GM18507 (cell line): ENCODE measurements around the gene IGFL1.
A peak's percentile ranks its signal among the peaks of the same experiment; 100 is the strongest.
"Not testable (repeated sequence)": the region's sequence is repeated elsewhere in the genome, so short reads cannot be mapped to it uniquely, and the experiment has no call there.

Source experiments
- DNase-seq: peaks from one replicate; pipeline ENCODE4 v3.0.0; 2011; ENCODE audit warnings: low read depth; ENCODE audit not compliant: insufficient read length; ENCODE audit errors: extremely low spot score
- FAIRE-seq: peaks from 2 replicates; lab custom pipeline; 2011; peaks lifted over from hg19 to GRCh38; lab: Jason Lieb, UNC

IGFL1 gene

DNA sequence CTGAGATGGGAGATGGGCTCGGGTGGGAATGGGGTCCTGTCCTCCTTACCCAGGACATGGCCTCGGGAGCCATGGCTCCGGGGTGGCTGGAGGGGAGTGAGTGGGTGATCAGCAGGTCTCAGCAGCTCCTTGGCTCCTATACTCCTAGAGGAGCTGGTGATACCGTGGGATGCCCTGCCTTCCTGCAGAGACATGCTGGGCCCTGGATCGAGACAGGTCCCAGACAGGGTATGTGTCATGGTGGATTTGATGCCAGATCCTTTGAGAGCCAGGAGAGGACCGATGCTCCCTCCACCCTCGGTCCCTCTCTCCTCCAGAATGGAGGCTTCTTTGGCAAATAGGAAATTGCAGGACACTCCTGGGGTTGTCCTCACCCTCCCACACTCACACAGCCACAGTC lies 32.0 kb downstream of the IGFL1 start:
- not testable (repeated sequence) for DNase-seq

DNA sequence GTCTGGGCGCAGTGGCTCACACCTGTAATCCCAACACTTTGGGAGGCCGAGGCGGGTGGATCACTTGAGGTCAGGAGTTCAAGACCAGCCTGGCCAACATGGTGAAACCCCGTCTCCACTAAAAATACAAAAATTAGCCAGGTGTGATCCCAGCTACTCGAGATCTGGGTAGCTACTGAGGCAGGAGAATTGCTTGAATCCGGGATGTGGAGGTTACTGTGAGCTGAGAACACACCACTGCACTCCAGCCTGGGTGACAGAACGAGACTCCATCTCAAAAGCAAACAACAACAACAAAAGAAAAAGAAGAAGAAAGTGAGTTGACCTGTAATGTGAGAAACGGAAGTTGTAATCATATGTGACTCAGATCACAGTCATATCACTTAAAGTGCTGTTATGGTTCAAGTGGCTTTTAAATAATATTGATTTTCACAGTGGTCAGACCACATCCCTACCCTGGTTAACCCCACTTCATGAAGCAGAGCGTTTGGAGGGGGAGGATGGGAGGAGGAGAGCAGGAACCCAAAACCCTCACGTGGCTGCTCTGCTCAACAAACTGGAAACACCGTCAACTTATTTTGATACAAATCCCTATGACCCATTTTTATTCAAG lies 33.2 kb downstream of the IGFL1 start:
- peak; percentile 87 for FAIRE-seq
- DNase-seq, result peak; percentile 37

More for the DNA sequence above, 32.0 kb downstream of the IGFL1 start:
- not testable (repeated sequence) for FAIRE-seq

DNA sequence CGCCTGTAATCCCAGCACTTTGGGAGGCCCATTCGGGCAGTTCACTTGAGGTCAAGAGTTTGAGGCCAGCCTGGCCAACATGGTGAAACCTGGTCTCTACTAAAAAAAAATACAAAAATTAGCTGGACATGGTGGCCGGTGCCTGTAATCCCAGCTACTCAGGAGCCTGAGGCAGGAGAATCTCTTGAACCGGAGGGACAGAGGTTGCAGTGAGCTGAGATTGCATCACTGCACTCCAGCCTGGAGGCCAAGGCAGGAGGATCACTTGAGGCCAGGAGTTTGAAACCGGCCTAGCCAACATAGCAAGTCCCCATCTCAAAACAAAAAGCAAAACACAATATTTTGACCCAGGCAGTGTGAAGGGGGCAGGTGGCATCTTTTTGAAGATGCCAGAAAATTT lies 35.3 kb downstream of the IGFL1 start:
- not testable (repeated sequence) for FAIRE-seq, DNase-seq

DNA sequence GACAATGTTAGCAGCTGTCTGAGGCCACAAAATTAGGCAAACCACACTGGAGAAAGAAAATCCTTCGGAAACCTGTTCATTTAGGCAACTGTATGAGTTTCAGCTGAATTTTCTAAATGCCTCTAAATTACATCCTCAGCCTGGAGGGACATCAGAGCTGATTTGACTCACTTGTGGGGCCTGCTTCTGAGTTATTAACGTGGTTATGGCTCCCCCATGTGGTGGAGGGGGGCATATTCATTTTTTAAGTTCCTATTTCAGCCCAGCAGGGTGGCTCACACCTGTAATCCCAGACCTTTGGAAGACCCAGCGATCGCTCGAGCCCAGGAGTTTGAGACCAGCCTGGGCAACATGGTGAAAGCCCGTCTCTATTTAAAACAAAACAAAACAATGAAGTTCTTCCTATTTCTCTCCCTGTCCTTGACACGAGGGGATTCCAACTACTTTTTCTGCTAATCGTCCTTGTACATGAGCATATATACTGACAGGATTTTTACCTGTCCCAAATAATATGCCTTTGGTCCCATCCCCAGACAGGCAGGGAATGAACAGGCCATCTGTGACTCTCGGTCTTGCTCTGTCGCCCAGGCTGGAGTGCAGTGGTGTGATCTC lies 35.8 kb downstream of the IGFL1 start:
- DNase-seq (peak; percentile 46), FAIRE-seq (peak; percentile 92)

DNA sequence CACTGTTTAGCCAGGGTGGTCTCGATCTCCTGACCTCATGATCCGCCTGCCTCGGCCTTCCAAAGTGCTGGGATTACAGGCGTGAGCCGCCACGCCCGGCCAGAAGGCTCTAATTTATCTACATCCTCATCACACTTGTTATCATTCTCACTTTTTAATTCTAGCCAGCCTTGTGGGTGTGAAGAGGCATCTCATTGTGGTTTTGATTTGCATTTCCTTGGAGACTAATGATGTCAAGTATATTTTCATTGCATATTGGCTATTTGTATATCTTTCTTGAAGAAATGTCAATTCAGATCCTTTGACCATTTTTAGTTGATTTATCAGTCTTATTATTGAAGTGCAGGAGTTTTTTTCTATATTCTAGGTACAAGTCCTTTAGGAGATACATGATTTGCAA lies 39.6 kb downstream of the IGFL1 start:
- FAIRE-seq, result no peak
- DNase-seq, result no peak

DNA sequence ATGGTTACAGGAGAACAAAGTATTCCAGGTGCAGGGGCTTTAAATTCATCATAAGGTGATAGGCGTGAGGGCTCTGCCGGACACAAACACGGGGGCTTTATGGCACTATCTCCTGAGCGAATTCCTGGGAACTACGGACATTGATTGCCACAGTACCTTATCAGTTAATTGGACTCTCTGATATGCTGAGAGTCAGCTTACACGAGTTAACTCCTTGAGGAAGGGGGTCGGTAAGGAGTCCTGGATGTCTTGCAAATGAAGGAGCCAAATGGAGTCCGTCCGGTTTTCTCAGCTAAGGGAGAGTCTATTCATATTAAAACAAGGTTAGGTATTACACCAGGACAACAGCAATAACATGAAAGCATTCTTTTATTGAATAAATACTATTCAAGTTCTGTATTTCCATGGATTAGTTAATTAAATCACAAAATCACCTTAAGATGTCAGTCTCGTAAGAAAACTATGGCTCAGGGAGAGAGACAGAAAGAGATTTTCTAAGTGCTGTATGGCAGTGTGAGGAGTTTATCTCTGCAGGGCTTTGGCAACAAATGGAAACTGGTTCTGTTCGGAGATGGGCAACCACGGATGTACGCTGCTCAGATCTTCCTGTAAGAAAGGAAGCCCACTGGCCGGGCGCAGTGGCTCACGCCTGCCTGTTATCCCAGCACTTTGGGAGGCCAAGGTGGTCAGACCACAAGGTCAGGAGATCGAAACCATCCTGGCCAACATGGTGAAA lies 41.1 kb downstream of the IGFL1 start:
- no peak for FAIRE-seq
- DNase-seq, result no peak

DNA sequence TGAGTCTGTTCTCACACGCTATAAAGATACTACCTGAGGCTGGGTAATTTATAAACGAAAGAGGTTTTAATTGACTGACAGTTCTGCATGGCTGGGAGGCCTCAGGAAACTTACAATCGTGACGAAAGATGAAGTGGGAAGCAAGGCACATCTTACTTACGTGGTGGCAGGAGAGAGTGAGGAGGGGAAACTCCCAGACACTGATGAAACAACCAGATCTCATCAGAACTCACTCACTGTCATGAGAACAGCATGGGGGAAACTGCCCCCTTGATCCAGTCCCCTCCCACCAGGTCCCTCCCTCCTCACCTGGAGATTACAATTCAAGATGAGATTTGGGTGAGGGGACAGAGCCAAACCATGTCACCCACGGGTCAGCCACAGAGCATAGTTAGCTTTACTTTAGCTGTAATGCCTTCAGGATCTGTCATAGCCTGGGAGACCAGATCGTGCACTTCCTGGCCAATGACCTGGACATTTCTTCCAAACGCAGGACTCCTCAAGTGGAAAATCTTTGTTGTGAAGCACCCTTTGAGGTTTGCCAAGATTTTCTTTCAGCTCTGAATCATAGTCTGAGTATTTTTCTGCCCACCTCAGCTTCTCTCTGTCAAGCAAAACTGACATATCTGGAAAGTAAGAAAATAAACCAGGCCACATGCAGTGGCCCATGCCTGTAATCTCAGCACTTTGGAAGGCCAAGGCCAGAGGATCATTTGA lies 42.1 kb downstream of the IGFL1 start:
- DNase-seq, result no peak
- peak; percentile 44 for FAIRE-seq

DNA sequence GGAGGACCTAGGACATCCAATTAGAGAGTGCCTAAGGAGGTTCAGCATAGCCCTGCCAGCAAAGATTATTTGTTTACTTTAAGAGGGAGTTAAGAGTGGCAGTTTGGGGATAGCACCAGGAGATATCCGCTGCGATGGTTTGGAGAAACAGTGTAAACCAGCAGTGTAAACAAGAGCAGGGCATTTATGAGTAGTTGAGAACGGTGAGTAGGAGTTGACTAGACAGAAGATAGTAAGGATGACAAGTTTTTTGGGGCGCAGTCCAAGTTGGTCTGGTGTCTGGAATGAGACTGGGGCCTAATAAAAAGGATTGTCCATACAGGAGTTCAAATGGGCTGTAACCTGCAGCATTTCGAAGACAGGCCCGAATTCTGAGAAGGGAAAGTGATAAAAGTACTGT lies 44.4 kb downstream of the IGFL1 start:
- FAIRE-seq, DNase-seq: not testable (repeated sequence)

DNA sequence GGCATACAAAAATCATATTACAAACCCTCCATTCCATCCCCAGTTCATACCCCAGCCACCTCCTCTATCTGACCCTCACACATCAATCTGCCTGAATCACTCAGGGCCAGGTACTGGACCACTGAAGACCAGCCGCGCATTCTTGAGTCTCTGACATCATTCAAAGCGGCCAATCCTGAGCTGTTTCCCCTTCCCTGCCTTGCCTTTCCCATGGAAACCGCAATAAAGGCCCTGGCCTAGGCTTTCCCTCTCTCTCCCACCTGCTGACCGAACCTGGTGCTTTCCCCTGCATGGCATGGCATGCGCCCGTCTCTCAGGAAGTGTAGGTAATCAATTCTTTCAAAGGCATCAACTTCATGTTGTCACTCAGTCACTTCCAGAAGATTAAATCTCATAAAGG lies 49.6 kb downstream of the IGFL1 start:
- DNase-seq (no peak), FAIRE-seq (no peak)
